NCI-H2171 (cell line): ENCODE data around the gene SULT2A1.
"Not testable (repeated sequence)": the region's sequence is repeated elsewhere in the genome, so short reads cannot be mapped to it uniquely, and the experiment has no call there.

Source experiments
- DNase-seq: peaks from one replicate; lab custom pipeline; 2025; lab: John Stamatoyannopoulos, UW

The SULT2A1 gene

GRCh38 chr19:47860602-47861297 lies 25.4 kb downstream of the SULT2A1 start:
- DNase-seq, result no peak

GRCh38 chr19:47859838-47860237 lies 26.3 kb downstream of the SULT2A1 start:
- DNase-seq, result not testable (repeated sequence)

- not testable (repeated sequence) for DNase-seq
Measured at GRCh38 chr19:47858646-47859285, 27.3 kb downstream of the SULT2A1 start, which contains the start of gene TPRX2. TPRX2 (plus strand) TSS chr19:47859235; CDS start chr19:47859247, 12 bp downstream.

GRCh38 chr19:47858231-47858630 lies 27.9 kb downstream of the SULT2A1 start:
- not testable (repeated sequence) for DNase-seq

- no peak for DNase-seq
Measured at GRCh38 chr19:47854459-47854858, 31.7 kb downstream of the SULT2A1 start.

- DNase-seq, result no peak
Measured at GRCh38 chr19:47853003-47853402, 33.1 kb downstream of the SULT2A1 start.

GRCh38 chr19:47848823-47849473 lies 37.2 kb downstream of the SULT2A1 start:
- DNase-seq, result no peak

GRCh38 chr19:47848425-47848822 lies 37.7 kb downstream of the SULT2A1 start:
- DNase-seq, result no peak

- no peak for DNase-seq
Measured at GRCh38 chr19:47842941-47843340, 43.2 kb downstream of the SULT2A1 start.

GRCh38 chr19:47839913-47840312 lies 46.2 kb downstream of the SULT2A1 start:
- no peak for DNase-seq

GRCh38 chr19:47839411-47839810 lies 46.7 kb downstream of the SULT2A1 start:
- no peak for DNase-seq

GRCh38 chr19:47836038-47836437 lies 50.1 kb downstream of the SULT2A1 start:
- no peak for DNase-seq

- DNase-seq, result no peak
Measured at GRCh38 chr19:47832723-47833122, 53.4 kb downstream of the SULT2A1 start.

GRCh38 chr19:47826800-47827199 lies 59.3 kb downstream of the SULT2A1 start:
- no peak for DNase-seq

- DNase-seq, result no peak
Measured at GRCh38 chr19:47824396-47824795, 61.7 kb downstream of the SULT2A1 start.

GRCh38 chr19:47821460-47822020 lies 64.6 kb downstream of the SULT2A1 start, which contains the start of gene CRX:
CRX (plus strand) TSS chr19:47821937; CDS start chr19:47834444, 12,507 bp downstream.
- no peak for DNase-seq
